ENCODE results near the gene DCLRE1C.
"Not testable (repeated sequence)": the region's sequence is repeated elsewhere in the genome, so short reads cannot be mapped to it uniquely, and the experiment has no call there.

The DCLRE1C gene

GRCh38 chr10:14879124-14879927 is 74.6 kb downstream of the DCLRE1C start:
- peak overlapping the region; percentile 78 for H3K27ac Mint-ChIP-seq
- H3K27me3 Mint-ChIP-seq, result no peaks in the 10 kb centered on the region
- no peaks in the 10 kb centered on the region for H3K9me3 Mint-ChIP-seq (ENCODE audit: low read depth)
- peak overlapping the region; percentile 92 for H3K4me3 Mint-ChIP-seq
- peaks cover 41% of the 10 kb centered on the region for H3K4me1 Mint-ChIP-seq (ENCODE audit: low read depth)
- H3K36me3 Mint-ChIP-seq, result peaks cover 9% of the 10 kb centered on the region

GRCh38 chr10:14878266-14879123 is 75.4 kb downstream of the DCLRE1C start, which contains the start of gene SUV39H2:
TSS of gene SUV39H2 (plus strand) at chr10:14878866. CDS start at chr10:14878889, 23 bp downstream.
- Mint-ChIP-seq H3K27ac (peak within 1 kb of the TSS; percentile 91), H3K4me3 (peak within 1 kb of the TSS; percentile 96), H3K27me3 (no peaks in the 10 kb centered on the region), H3K4me1 (ENCODE audit: low read depth) (peaks cover 41% of the 10 kb centered on the region), H3K9me3 (ENCODE audit: low read depth) (no peaks in the 10 kb centered on the region), H3K36me3 (peaks cover 7% of the 10 kb centered on the region)

- Mint-ChIP-seq H3K36me3 (peaks cover under 1% of the 10 kb centered on the region), H3K27me3 (no peaks in the 10 kb centered on the region), H3K4me1 (ENCODE audit: low read depth) (peaks cover 41% of the 10 kb centered on the region), H3K27ac (no peak overlapping the region), H3K4me3 (peak overlapping the region; percentile 96), H3K9me3 (ENCODE audit: low read depth) (no peaks in the 10 kb centered on the region)
Observed at GRCh38 chr10:14876764-14877163, 77.1 kb downstream of the DCLRE1C start.

- no peaks in the 10 kb centered on the region for H3K27me3 Mint-ChIP-seq
- no peaks in the 10 kb centered on the region for H3K9me3 Mint-ChIP-seq (ENCODE audit: low read depth)
- H3K36me3 Mint-ChIP-seq, result peaks cover 2% of the 10 kb centered on the region
- H3K4me1 Mint-ChIP-seq (ENCODE audit: low read depth), result peaks cover 37% of the 10 kb centered on the region
- H3K4me3 Mint-ChIP-seq, result peak overlapping the region; percentile 53
- no peak overlapping the region for H3K27ac Mint-ChIP-seq
Observed at GRCh38 chr10:14875941-14876340, 78.0 kb downstream of the DCLRE1C start.

- Mint-ChIP-seq H3K27me3 (no peaks in the 10 kb centered on the region), H3K27ac (no peak overlapping the region), H3K4me3 (no peak overlapping the region), H3K4me1 (ENCODE audit: low read depth) (peaks cover 23% of the 10 kb centered on the region), H3K9me3 (ENCODE audit: low read depth) (no peaks in the 10 kb centered on the region), H3K36me3 (peaks cover 5% of the 10 kb centered on the region)
Observed at GRCh38 chr10:14873090-14873760, 80.7 kb downstream of the DCLRE1C start.

- not testable (repeated sequence) for H3K27ac Mint-ChIP-seq; H3K4me1 Mint-ChIP-seq (ENCODE audit: low read depth); H3K4me3 Mint-ChIP-seq; H3K9me3 Mint-ChIP-seq (ENCODE audit: low read depth); H3K27me3 Mint-ChIP-seq
- peaks cover 20% of the 10 kb centered on the region for H3K36me3 Mint-ChIP-seq
Observed at GRCh38 chr10:14864871-14865270, 89.0 kb downstream of the DCLRE1C start.

GRCh38 chr10:14864466-14864865 is 89.4 kb downstream of the DCLRE1C start:
- not testable (repeated sequence) for H3K27me3 Mint-ChIP-seq; H3K9me3 Mint-ChIP-seq (ENCODE audit: low read depth); H3K27ac Mint-ChIP-seq; H3K4me3 Mint-ChIP-seq; H3K4me1 Mint-ChIP-seq (ENCODE audit: low read depth)
- H3K36me3 Mint-ChIP-seq, result peaks cover 17% of the 10 kb centered on the region

- Mint-ChIP-seq H3K4me1 (ENCODE audit: low read depth) (peaks cover 4% of the 10 kb centered on the region), H3K9me3 (ENCODE audit: low read depth) (no peaks in the 10 kb centered on the region), H3K36me3 (peaks cover 14% of the 10 kb centered on the region), H3K27me3 (no peaks in the 10 kb centered on the region), H3K27ac (no peak overlapping the region), H3K4me3 (no peak overlapping the region)
Observed at GRCh38 chr10:14860791-14861190, 93.1 kb downstream of the DCLRE1C start.

GRCh38 chr10:14859775-14860174 is 94.1 kb downstream of the DCLRE1C start:
- Mint-ChIP-seq H3K9me3 (ENCODE audit: low read depth) (no peaks in the 10 kb centered on the region), H3K4me1 (ENCODE audit: low read depth) (peaks cover 5% of the 10 kb centered on the region), H3K36me3 (peaks cover 15% of the 10 kb centered on the region), H3K27me3 (no peaks in the 10 kb centered on the region), H3K4me3 (no peak overlapping the region), H3K27ac (no peak overlapping the region)

- Mint-ChIP-seq H3K4me1 (ENCODE audit: low read depth) (peaks cover 5% of the 10 kb centered on the region), H3K36me3 (peaks cover 12% of the 10 kb centered on the region), H3K27ac (no peak overlapping the region), H3K9me3 (ENCODE audit: low read depth) (no peaks in the 10 kb centered on the region), H3K27me3 (no peaks in the 10 kb centered on the region), H3K4me3 (no peak overlapping the region)
Observed at GRCh38 chr10:14859043-14859442, 94.9 kb downstream of the DCLRE1C start.

GRCh38 chr10:14858338-14858960 is 95.4 kb downstream of the DCLRE1C start:
- Mint-ChIP-seq H3K27me3 (no peaks in the 10 kb centered on the region), H3K36me3 (peaks cover 12% of the 10 kb centered on the region), H3K9me3 (ENCODE audit: low read depth) (no peaks in the 10 kb centered on the region)

GRCh38 chr10:14855453-14855852 is 98.4 kb downstream of the DCLRE1C start:
- Mint-ChIP-seq H3K27me3 (no peaks in the 10 kb centered on the region), H3K27ac (no peak overlapping the region), H3K36me3 (peaks cover 11% of the 10 kb centered on the region), H3K4me3 (no peak overlapping the region), H3K4me1 (ENCODE audit: low read depth) (peaks cover 5% of the 10 kb centered on the region), H3K9me3 (ENCODE audit: low read depth) (no peaks in the 10 kb centered on the region)

More at GRCh38 chr10:14858338-14858960, 95.4 kb downstream of the DCLRE1C start:
- Mint-ChIP-seq H3K4me3 (no peak overlapping the region), H3K4me1 (ENCODE audit: low read depth) (peaks cover 5% of the 10 kb centered on the region), H3K27ac (no peak overlapping the region)

GRCh38 chr10:14852236-14852635 is 101.7 kb downstream of the DCLRE1C start:
- Mint-ChIP-seq H3K27ac (no peak overlapping the region), H3K27me3 (no peaks in the 10 kb centered on the region), H3K9me3 (ENCODE audit: low read depth) (no peaks in the 10 kb centered on the region), H3K4me3 (no peak overlapping the region), H3K4me1 (ENCODE audit: low read depth) (peaks cover 2% of the 10 kb centered on the region), H3K36me3 (peaks cover 5% of the 10 kb centered on the region)
